Stimulated activated CD8-positive, alpha-beta memory T cell treated with anti-CD3 and anti-CD28 coated beads, Interleukin-15, amount 100 ng/mL, for 24 hours (primary cell): Measurements from ENCODE around the gene MYO10.

Source experiments
- DNase-seq: peaks from one replicate; pipeline ENCODE4 v3.0.0-alpha.2; 2020; ENCODE audit warnings: low read depth

MYO10 gene

DNA sequence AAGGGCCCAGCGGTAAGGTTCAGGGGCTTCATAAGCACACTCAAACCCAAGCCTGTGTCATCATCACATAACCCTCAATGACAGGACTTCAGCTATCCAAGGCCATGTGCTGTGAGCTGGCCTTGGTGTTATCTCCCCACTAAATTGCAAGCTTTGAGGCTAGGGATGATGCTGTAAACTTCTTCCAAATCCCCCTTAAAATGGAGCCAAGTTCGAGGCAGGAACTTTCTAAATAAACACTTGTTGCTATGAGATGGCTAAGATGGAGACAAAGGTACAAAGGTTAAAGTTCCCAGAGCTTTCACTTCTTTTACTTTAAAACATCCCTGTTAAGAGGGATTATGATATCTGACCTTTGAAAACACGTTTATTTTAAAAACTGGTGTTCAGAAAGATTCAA lies 123.6 kb downstream of the MYO10 start:
- DNase-seq = no peak

DNA sequence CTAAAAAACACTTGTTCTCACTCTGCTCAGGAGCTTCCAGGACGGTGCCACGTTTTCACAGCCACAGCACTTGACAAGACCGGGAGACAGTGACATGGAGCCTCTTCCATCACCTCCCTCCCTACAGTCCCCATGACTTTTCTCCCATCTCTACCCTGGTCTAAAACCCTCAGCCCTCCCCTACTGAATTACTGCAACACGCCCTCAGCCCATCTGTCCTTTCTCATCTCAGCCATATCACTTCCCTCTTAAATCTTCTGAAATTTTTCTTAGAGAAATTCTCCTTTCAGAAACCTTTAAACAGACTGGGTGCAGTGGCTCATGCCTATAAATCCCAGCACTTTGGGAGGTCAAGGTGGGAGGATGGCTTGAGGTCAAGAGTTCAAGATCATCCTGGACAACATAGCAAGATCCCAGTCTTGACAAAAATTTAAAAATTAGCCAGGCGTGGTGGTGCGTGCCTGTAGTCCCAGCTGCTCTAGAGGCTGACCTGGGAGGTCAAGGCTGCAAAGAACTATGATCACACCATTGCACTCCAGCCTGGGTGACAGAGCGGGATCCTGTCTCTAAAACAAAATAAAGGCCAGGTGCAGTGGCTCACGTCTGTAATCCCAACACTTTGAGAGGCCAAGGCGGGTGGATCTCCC lies 125.8 kb downstream of the MYO10 start:
- no peak for DNase-seq

DNA sequence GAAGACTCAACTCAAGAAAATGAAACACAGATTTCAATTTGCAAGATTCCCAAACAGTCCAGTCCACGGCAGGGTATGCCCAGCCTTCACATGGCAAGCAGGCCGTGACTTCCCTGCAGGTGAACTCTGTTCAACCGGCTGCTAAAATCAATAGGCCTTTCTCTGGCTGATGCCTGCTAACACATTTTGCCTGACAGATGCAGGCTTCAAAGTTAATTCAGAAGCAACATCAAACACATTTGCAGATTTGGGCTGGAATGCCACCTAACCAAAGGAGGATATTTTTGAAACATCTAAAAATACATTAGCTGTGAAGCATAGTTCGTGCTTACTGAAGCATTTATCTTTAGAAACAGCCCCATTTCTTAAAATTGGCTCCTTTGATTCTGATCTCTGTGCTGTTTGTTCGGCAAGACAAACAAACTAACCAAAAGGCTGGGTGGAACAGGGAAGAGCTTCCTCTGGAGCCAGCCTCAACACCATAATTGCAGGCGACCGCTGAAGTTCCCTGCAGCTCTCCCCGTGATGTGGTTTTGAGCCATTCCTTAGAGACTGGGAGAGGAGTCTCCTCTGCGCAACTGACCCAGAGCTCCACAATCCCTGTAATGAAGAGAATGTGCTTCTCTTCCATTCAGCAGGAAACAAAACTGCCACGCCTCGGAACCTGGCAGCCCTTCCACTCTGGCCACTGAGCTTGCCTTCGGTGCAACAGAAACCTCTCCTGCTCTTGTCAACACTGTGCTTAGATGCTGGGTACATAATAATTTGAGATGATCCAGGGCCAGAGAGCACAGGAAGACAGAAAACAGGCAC lies 126.5 kb downstream of the MYO10 start:
- no peak for DNase-seq

DNA sequence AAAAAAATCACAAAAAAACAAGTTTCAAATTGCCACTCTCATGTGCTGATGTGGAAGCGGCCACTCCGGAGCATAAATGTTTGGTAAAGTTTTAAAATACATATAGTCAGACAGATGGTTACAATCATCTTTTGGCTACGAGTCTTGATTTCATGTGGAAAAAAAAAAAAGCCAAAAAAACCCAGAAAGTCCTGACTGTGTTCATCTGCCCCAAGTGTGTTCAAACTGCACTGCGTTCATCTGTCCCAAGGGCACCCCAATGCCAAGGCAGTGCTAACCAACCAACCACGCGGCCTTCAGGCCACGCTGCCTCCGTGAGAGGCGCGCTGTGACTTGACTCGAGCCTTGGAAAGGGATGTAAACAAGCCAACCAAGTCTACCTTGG lies 127.1 kb downstream of the MYO10 start:
- DNase-seq = no peak

DNA sequence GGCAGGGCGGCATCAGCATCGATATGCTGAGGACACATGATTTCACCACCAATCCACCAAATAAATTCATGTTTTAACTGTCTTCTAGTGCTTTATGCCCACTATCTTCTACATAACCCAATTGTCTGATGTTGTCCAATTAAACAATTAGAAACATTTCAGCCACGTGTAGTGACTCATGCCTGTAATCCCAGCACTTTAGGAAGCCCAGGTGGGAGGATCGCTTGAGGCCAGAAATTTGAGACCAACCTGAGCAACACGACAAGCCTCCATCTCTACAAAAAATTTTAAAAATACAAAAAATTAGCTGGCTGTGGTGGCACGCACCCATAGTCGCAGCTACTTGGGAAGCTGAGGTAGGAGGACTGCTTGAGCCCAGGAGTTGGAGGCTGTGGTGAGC lies 128.1 kb downstream of the MYO10 start:
- DNase-seq = no peak

DNA sequence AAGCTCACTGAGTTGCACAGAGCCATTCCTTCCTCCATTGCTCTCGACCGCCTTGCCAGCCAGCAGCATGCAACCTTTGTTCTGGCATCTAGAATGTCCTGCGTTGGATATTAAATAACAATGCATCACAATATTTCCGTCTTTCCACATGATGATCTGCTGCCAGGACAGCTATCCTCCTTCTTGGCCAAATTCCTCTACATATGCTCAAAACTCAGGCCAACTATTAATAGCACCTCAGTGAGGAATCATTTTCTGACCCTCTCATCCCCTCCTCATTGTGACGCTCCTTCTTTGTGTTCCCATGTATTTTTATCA lies 128.6 kb downstream of the MYO10 start:
- no peak for DNase-seq

DNA sequence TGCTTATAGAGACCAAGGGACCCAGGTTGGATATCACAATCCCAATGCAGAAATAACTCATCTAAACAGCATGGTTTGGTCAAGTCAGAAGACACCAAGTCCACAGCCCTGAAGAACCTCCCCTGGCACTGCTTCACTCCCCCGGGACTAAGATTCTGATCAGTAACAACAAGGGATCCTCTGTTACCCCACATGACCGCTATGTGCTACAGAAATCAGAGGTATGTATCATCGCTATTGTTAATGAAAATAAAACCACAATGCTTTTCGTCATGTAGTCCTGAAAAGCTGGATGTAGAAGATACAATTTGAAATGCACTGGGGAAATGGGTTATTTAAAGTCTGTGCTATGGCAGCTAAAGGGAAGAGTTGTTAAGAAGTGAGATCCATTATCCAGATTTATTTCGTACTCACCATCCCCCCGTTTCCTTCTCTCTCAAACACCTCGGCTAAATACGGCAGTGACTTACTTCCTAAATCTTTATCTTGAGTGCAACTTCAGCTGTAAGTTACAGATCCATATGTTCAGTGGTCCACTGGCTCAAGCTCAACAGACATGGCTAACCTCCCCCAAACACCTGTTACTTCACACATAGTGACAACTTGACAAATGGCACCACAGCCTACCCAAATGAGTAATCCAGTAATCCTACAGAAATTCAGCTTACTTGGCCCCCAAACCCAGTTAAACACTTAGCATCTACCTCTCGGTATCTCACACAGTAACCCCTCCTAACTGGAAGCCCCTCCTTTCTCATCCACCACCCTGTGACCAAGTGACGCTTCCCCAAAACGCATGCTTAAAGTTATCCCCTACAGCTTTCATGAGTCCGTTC lies 129.2 kb downstream of the MYO10 start:
- no peak for DNase-seq

DNA sequence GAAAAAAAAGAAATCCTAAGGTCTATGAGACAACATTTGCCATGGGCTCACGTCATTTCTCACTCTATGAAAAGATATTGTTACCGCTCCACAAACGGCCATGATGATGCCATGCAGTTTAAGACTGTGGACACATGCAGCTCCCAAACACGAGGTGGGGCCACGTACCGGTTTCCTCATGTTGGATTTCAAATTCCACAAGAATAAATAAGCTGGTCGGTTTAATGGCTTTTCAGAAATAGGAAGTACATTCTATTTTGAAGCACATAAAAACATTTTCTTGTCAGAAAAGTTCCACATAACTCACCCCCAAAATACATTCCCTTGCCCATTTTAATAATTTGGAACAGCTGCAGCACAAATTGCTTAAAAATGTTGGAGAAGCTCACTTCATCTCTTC lies 130.6 kb downstream of the MYO10 start:
- no peak for DNase-seq

DNA sequence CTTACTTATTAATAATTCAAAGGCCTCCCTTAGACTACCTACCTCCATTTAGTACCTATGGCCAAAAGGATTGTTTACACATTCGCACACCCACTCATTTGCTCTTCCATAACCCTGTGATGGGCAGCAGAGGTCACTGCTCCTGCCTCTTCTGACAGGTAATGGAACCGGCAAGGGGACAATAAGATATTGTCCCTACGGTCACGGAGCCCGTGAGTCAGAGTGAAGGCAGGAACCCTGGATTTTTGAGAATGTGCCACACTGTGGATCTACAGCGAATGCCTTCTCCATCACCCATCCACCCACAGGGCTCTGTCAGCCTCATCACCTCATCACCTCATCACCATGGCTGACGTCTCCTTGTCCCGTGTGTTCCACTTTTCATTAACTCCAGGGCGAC lies 132.3 kb downstream of the MYO10 start:
- DNase-seq = no peak

DNA sequence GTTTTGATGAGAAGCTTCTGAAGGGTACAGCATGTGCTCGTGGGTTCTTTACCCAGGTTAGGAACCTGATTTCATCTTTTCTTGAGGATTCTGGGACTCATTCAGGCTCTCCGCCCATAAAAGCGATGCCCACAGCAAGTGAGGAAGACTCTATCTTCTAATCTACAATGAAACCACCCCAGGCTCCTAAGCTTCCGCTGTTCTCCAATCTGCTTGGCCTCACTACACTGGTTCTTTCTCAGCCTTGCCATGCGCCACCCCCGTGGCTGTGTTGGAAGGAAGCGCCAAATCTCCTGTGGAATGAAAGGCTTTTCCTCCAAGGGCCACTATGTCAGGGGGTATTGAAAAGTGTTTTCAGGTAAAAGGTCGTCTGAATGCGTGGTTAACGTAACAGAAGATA lies 135.6 kb downstream of the MYO10 start:
- DNase-seq = no peak

DNA sequence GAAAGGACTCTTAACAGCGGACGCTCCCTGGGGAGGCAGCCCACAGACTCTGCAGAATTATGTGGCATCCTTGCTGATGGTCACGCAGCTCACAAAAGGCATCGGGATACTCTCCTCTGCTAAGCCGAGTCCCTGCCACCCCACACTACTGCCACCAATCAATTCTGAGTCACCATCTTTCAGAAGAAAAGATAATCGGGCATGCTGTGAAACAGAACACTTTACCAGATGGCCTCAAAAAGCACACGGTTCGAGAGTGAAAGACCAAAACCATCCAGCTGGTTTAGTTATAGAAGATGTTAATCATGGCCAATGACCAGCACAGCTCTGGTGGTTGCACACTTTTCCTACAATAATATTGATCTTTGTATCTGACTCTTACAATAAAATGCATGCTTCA lies 136.3 kb downstream of the MYO10 start:
- DNase-seq = no peak

DNA sequence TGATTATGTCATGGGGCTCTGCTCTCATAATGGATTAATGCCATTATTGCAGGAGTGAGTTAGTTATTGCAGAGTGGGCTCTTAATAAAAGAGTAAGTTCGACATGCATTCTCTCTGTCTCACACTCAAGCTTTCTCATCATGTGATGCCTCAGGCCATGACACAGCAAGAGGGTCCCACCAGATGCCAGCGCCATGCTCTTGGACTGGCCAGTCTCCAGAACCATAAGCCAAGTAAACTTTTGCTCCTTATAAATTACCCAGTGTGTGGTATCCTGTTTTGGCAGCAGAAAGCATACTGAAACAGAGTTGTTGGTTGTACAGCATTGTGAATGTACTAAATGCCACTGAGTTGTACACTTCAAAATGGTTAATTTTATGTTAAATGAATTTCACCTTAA lies 138.1 kb downstream of the MYO10 start:
- DNase-seq = no peak

DNA sequence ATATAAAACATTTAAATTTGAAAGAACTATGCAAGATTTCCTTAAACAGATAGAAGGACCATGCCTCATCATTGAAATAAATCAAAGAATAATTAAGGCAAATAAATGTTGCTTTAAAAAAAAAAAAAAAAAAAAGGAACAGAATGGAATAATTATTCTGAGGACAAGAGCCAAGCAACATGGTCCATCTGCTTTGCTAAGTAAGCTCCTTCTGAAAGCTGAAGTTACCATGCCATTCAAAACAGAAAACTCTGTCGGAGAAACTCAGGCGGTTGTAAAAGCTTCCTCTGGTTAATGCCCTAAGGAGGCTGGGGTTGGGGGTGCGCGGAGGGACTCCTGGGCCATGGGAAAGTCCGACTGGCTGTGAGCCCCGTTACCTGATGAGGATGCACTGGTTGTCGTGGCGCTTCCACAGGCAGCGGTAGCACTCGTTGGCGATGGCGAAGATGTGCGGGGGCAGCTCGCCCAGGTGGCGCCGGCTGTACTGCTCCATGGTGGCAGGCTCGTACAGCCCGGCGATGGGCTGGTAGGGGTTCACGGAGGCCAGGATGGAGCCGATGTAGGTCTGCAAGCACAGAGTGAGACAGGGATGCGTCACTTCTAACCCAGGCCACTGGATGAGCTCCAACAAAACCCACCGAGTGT lies 141.7 kb downstream of the MYO10 start:
- no peak for DNase-seq

DNA sequence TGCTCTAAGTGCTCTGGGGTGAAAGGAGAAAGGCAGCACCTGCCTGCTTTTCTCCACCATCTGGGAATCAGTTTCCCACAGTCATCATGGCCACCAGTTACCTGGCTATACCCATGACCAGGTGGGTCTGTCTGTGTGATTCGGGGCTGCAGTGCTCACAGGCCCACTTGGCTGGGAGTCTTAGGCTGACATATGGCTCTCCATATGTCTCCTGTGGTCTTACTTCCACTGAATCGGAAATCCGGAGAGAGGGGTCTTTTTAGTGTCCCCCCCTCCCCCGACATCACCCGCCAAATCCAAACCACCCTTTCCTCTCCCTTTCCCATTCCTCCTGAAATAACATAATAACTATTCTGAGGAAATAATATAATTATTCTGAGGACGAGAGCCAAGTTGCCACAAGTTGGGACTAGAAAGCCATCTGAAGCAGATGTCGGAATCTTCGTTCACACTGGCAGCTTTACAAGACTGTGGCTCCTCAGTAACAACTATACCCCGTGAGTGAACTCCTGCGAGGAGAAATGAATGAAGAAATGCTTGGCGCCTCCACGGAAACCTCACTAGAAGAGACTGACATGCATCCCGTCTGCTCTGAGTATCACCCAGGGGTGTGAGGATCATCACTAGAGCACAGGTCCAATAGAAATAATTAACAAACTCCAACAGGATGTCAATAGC lies 143.4 kb downstream of the MYO10 start:
- no peak for DNase-seq

DNA sequence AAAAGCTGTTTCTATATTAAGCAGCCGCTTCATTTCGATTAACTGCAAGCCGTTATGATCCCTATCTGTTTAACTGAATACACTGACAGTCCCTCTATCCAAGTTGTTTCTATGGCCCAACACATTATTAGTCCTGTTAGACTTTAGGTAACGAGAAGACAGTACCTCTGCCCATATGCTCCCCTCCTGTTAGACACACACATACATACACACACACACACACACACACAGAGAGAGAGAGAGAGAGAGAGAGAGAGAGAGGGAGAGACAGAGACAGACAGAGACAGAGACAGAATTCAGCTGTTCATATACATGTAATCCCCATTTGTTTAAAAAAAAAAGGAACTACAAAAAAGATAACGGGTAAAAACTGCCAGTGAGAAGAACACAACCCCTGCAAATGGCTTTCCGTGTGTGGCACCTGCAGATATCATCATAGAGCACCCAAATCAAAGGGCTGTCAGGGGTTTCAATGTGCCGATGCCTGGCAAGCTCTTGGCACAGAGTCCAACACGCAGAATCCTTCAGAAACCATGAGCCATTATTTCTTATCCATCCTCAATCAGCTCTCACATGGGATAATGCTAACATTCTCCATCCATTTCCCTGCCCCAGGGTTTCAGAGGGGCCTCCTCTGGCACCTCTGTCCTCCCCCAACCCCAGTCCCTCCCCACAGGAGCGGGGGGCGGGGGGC lies 144.0 kb downstream of the MYO10 start:
- DNase-seq = no peak

DNA sequence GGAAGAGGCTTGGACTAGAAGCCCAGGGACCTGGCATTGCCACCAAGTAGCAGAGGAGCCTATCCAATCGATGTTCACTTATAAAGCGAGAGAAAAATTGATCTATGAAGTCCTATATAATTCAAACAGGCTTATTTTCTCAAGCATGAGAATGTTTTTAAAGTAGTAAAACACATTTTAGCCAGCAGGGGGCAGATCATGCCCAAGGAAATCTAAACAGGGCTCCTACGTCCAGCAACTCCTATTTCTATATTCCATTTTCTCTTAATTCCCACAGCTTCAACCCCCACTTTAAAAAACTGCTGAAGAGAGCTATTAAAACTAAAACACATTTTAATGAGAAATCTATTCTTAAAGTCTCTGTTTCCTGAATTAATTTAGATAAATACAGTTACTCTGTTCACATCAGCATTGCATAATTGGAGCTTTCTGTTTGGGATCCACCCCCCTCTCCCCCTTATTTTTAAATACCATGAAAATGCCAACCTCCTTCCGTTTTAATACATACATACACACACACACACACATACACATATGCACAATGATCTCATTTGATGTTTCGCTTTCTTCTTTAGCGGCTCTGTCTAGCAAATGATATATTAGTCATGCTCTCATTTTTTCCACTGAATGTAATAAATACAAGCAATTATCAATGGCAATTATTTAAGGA lies 144.9 kb downstream of the MYO10 start:
- DNase-seq = no peak

DNA sequence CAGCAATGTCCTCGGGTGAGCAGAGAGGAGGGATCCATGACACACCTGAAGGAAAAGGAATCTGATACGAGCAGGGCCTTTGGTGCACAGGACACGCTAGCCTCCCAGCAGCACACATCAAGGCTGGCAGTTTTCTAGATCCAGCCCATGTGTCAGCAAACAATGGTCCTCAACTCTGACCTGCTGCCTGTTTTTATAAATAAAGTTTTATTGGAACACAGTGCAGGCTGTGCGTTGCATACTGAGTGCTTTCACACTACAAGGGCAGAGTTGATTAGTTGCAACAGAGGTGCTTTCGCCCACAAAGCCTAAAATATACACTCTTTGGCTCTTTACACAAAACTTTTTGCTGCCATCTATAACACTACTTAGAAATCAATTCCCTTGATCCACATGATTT lies 147.1 kb downstream of the MYO10 start:
- no peak for DNase-seq

DNA sequence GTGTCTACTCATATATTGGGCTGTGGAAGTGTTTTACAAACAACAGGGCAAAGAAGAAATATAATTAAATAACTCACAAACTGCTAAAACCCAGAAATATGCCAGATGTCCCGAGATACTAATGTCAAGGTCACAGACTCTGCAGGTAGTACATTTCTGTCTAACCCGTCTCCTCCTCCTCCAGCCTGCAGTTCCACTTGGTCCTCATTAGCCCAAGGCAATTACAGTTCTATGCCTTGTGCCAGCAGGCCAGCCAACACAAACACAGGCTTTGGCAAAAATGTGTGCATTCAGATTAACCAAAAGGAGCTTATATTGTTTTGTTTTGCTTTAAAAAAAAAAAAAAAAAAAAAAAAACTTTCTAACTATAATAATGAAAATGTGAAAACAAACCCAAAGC lies 148.8 kb downstream of the MYO10 start:
- DNase-seq = no peak

DNA sequence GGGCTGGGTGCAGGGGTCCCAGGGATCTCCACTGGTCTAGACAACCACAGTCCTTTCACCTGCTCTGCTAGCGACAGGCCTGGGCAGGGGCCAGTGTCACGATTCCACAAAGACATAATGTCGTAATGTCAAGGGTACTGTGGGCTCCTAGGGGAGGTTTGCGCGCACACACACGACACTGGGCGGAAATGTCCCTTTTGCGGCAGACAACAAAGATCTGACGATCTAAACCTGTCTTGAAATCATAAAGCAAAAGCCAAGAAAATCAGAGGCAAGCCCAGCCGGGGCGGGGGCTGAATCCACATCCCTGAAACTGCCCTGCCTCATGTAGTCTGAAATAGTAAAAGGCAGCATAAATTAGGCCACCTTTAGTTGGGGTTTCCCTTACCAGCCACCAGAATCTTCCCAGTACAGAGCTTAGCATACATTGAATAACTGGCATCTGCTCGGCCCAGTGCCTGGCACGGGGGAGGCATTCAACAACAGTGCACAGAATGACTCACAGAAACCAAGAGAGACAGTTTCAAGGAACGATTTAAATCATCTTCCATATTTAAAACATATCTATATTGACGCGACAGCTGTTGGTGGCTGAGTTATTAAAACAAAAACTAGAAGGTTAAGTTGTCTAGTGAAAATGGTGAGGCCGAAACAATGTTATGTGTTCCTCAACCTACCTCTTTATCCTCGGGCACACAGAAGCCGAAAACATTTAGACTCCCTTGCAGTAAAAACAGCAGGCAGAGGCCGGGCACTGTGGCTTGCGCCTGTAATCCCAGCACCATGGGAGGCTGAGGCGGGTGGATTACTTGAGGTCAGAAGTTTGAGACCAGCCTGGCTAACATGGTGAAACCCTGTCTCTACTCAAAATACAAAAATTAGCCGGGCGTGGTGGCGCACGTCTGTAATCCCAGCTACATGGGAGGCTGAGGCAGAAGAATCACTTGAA lies 151.0 kb downstream of the MYO10 start:
- DNase-seq = no peak

DNA sequence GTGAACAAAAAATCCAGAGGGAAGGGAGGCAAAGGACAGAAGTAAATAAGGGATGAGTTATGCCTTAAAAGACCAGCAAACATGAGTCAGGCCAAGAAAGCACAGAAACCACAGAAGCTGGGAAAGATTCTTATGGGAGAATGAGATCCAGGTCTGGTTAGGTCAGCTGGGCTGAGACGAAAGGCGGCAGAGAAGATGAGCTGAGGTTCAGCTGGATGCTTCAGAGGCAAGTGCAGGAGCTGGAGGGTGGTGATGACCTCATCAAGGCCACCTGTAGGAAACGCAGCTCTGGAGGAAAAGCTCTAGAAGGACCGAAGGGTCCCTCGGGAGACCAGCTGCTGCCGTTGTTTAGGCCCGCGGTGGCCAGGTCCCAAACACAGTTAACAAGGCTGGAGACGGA lies 152.0 kb downstream of the MYO10 start:
- no peak for DNase-seq
